Placental pericyte (primary cell): ENCODE data around the gene SLC22A24. TPM values are rescaled to one million over a fixed set of nuclear protein-coding genes. Genes with fewer than 3 reads are reported as not detected.

Experiments used
- total RNA-seq: library from RNA; depleted of rRNA; stranded (reverse); fragments of >200 nt; gene quantifications from 2 replicates; pipeline ENCODE4 v1.2.3, GENCODE V29; 2012

The SLC22A24 gene, protein sequence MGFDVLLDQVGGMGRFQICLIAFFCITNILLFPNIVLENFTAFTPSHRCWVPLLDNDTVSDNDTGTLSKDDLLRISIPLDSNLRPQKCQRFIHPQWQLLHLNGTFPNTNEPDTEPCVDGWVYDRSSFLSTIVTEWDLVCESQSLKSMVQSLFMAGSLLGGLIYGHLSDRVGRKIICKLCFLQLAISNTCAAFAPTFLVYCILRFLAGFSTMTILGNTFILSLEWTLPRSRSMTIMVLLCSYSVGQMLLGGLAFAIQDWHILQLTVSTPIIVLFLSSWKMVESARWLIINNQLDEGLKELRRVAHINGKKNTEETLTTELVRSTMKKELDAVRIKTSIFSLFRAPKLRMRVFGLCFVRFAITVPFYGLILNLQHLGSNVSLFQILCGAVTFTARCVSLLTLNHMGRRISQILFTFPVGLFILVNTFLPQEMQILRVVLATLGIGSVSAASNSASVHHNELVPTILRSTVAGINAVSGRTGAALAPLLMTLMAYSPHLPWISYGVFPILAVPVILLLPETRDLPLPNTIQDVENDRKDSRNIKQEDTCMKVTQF
- total RNA-seq = not detected in 2 replicates

DNA sequence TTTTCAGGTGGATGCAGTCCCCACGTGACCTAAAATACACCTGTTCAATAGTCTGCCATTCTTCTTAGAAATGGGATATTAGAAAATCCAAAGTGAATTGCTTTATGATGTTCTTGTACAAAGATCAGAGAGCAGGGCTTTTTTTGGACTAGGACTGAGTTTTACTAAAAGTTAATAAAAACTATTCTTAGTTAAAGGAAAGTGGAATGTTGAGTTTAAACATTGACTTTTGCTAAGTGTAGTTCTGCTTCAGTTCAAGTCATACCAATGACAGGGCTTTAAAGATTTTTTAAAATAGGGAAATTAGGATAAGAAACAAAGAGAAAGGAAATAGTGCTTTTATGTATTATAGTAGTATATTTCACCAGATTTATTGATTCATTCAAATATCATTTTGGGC, at the start of gene SLC22A24:
Gene SLC22A24 (minus strand): TSS at position 101 of the 400 bp plus-strand sequence. CDS start 442 bp downstream, outside the sequence.

Other genes with a start within 250 kb of the SLC22A24 start
- not detected in 2 replicates for gene CHRM1, start 222.9 kb downstream of the SLC22A24 start, total RNA-seq
- not detected in 2 replicates for gene SLC22A6, start 159.3 kb downstream of the SLC22A24 start, total RNA-seq
- gene SLC22A8, start 128.4 kb downstream of the SLC22A24 start, total RNA-seq = not detected in 2 replicates
- not detected in 2 replicates for gene SLC22A25, start 99.4 kb upstream of the SLC22A24 start, total RNA-seq
- gene SLC22A9, start 225.6 kb upstream of the SLC22A24 start, total RNA-seq = not detected in 2 replicates